Right atrium auricular region (tissue), 2 donors: ENCODE data around the gene C18orf32. TPM values are rescaled to one million over a fixed set of nuclear protein-coding genes. Genes with fewer than 3 reads are reported as not detected.

Source experiments
- DNase-seq: peaks from one replicate; pipeline ENCODE4 v3.0.0-alpha.2; 2019; ENCODE audit warnings: low spot score
- H3K27ac ChIP-seq, 2 donors: fragments of 200-600 bp; sonication (generic); 1 replicate in 1 of 2; 2 replicates in 1 of 2; pipeline ENCODE4 v1.5.1; 2016 to 2019
- H3K27me3 ChIP-seq, 2 donors: fragments of 200-600 bp; sonication (generic); one replicate each; pipeline versions ENCODE4 v1.5.1 to v1.6.0; 2017 to 2019
- H3K36me3 ChIP-seq: fragments of 200-600 bp; sonication (generic); one replicate; pipeline ENCODE4 v1.5.1; 2016
- H3K4me1 ChIP-seq, 2 donors: fragments of 200-600 bp; sonication (generic); one replicate each; pipeline versions ENCODE4 v1.5.1 to v1.6.0; 2017 to 2019
- H3K4me3 ChIP-seq, 2 donors: fragments of 200-600 bp; sonication (generic); 1 replicate in 1 of 2; 2 replicates in 1 of 2; pipeline ENCODE4 v1.5.1; 2017 to 2019; ENCODE audit warnings: mild to moderate bottlenecking in 1 of 2, moderate library complexity in 1 of 2
- H3K9me3 ChIP-seq, 2 donors: fragments of 200-600 bp; sonication (generic); one replicate each; pipeline ENCODE4 v1.5.1; 2019
- CTCF ChIP-seq, 2 donors: fragments of 200-600 bp; sonication (generic); IDR thresholded peaks; one replicate each; pipeline ENCODE4 v1.5.1; 2019; ENCODE audit warnings: antibody characterized with exemption in 2 of 2
- total RNA-seq, 2 donors: library from RNA; depleted of rRNA; stranded (reverse); fragments of >200 nt; gene quantifications; one replicate each; pipeline ENCODE4 v1.1.0, GENCODE V29; 2016

The C18orf32 gene
- total RNA-seq, 2 donors from 2014 or later = 36.0 to 59.9 TPM

DNA sequence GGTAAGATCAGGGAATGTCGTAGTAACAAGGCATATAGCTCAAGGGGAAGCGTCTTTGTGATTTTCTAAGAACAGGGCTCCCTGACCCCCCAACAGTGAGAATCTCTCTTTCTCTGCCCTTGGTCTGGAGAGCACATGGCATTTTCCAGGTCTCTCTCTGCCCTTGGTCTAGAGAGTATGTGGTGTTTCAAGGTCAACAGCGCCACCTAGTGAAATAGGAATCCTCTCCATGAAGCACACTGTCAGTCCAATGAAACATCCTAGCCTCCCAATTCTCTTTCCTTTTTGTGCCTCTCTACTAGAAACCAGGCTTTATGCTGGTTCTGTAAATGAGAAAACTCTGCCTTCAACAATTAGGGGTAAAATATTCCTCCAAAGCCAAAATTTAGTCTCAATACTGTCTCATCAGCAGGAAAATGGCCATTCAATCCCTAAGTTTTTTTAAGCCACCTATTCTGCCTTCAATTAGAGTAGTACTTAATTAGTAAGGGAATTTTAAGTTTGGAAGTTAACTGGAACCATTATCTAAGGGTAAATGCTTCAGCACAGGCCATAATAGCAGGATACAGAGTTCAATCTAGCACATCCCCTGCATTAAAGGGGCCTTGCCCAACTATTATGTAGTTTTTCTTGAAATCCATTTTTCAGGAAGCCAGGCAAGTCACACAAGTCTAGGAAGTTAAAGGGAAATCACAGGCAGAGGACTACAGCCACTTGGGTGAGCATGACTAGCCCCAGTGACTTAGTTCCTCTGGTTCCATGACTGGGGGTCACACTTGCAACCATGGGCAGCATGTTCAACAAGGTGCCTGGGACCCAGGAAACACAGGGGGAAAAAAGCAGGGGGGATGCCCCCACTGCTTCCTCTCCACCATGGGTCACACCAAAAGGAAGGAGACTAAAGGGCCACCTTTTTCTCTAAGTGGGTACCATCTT is 39.0 kb downstream of the C18orf32 start:
- Histone ChIP-seq H3K9me3 (peaks cover 8 to 35% of the 10 kb centered on the region in 2 donors), H3K27me3 (no peaks in the 10 kb centered on the region), H3K27ac (no peak overlapping the region), H3K4me1 (no peaks in the 10 kb centered on the region), H3K4me3 (no peak overlapping the region), H3K36me3 (no peaks in the 10 kb centered on the region)
- no peak for DNase-seq
- TF ChIP-seq CTCF (IDR thresholded peaks at IDR 0.05) = peak; percentile 19 to 60

GRCh38 chr18:49446481-49446880 is 40.6 kb downstream of the C18orf32 start:
- Histone ChIP-seq H3K4me3 (no peak overlapping the region), H3K9me3 (peaks cover 8 to 33% of the 10 kb centered on the region in 2 donors), H3K27ac (no peak overlapping the region), H3K27me3 (no peaks in the 10 kb centered on the region), H3K36me3 (no peaks in the 10 kb centered on the region), H3K4me1 (no peaks in the 10 kb centered on the region)
- no peak for DNase-seq
- TF ChIP-seq CTCF (IDR thresholded peaks at IDR 0.05) = no peak

GRCh38 chr18:49444581-49444980 is 42.5 kb downstream of the C18orf32 start:
- no peaks in the 10 kb centered on the region for H3K36me3 ChIP-seq
- H3K4me3 ChIP-seq = no peak overlapping the region
- no peaks in the 10 kb centered on the region for H3K27me3 ChIP-seq
- H3K27ac ChIP-seq = no peak overlapping the region
- peaks cover 8 to 14% of the 10 kb centered on the region in 2 donors for H3K9me3 ChIP-seq
- no peaks in the 10 kb centered on the region for H3K4me1 ChIP-seq
- no peak for TF ChIP-seq CTCF (IDR thresholded peaks at IDR 0.05)
- no peak for DNase-seq

- H3K9me3 ChIP-seq = peaks cover 7% of the 10 kb centered on the region in 2 donors
- no peaks in the 10 kb centered on the region for H3K27me3 ChIP-seq
- H3K36me3 ChIP-seq = no peaks in the 10 kb centered on the region
- no peaks in the 10 kb centered on the region for H3K4me1 ChIP-seq
- no peak for DNase-seq
- no peak overlapping the region for H3K27ac ChIP-seq
- H3K4me3 ChIP-seq = no peak overlapping the region
- no peak for TF ChIP-seq CTCF (IDR thresholded peaks at IDR 0.05)
Measured at GRCh38 chr18:49443837-49444236, 43.2 kb downstream of the C18orf32 start.

DNA sequence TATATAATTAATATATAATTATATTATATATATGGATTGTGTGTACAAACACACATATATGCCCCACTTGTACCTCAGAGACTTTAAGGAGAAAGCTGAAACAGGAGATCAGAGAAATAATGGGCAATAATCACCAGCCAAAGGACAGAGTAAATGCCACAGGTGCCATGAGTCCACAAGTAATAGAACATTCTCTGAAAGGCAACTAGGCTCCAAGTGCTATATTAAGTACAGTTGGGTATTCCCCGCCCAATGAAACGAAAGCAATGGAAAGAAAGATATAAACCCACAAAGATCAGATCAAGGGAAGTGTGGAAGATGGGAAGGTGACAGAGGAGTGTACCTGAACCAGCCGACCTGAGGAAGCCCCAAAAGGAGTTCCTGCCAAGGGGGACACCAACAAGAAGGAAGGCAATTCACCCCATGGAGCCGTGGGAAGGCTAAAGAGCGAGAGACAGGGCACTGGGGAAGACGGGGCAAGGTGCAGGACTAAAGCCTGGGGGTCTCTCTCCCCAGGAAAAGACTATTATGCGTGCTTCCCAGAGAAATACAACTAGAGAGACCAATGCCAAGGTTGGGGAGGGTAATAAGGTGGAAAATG is 45.6 kb downstream of the C18orf32 start:
- Histone ChIP-seq H3K27ac (no peak overlapping the region), H3K27me3 (no peaks in the 10 kb centered on the region), H3K4me1 (no peaks in the 10 kb centered on the region), H3K4me3 (no peak overlapping the region), H3K36me3 (no peaks in the 10 kb centered on the region), H3K9me3 (no peaks in the 10 kb centered on the region)
- DNase-seq = no peak
- TF ChIP-seq CTCF (IDR thresholded peaks at IDR 0.05) = no peak
